Osteoblast (primary cell): Measurements from ENCODE around the gene CLEC1B. TPM values are rescaled to one million over a fixed set of nuclear protein-coding genes. Genes with fewer than 3 reads are reported as not detected.

ENCODE experiments used
- DNase-seq: peaks from one replicate; pipeline ENCODE4 v3.0.0; 2011; ENCODE audit warnings: low spot score, mixed read lengths; ENCODE audit not compliant: insufficient read length; ENCODE audit errors: missing footprints
- H2AFZ ChIP-seq: 2 replicates; pipeline ENCODE4 v1.6.0; 2011; ENCODE audit warnings: mild to moderate bottlenecking, low read length
- H3K27ac ChIP-seq: 2 replicates; pipeline ENCODE4 v1.5.1; 2011; ENCODE audit warnings: mild to moderate bottlenecking, low read depth, low read length, moderate library complexity
- H3K27me3 ChIP-seq: 2 replicates; pipeline ENCODE4 v1.6.0; 2012; ENCODE audit warnings: mild to moderate bottlenecking, control low read depth, inconsistent platforms, low read length, moderate library complexity; ENCODE audit not compliant: insufficient read depth
- H3K36me3 ChIP-seq: 2 replicates; pipeline ENCODE4 v1.5.1; 2011; ENCODE audit warnings: mild to moderate bottlenecking, low read length, control low read depth, moderate library complexity; ENCODE audit not compliant: insufficient read depth
- H3K4me1 ChIP-seq: 2 replicates; pipeline ENCODE4 v1.5.1; 2011; ENCODE audit warnings: mild to moderate bottlenecking, low read length, control low read depth, moderate library complexity; ENCODE audit not compliant: insufficient read depth
- H3K4me2 ChIP-seq: 2 replicates; pipeline ENCODE4 v1.6.0; 2011; ENCODE audit warnings: mild to moderate bottlenecking, low read length; ENCODE audit not compliant: insufficient read depth
- H3K4me3 ChIP-seq: fragments of 200-600 bp; sonication (generic); 3 replicates; pipeline ENCODE4 v1.5.1; 2012; ENCODE audit warnings: mild to moderate bottlenecking, low read length, inconsistent platforms; ENCODE audit not compliant: insufficient read depth
- H3K79me2 ChIP-seq: 2 replicates; pipeline ENCODE4 v1.6.0; 2012; ENCODE audit warnings: mild to moderate bottlenecking, low read length, control low read depth, inconsistent platforms; ENCODE audit not compliant: insufficient read depth
- H3K9me3 ChIP-seq: 2 replicates; pipeline ENCODE4 v1.5.1; 2011; ENCODE audit warnings: low read depth, low read length, control low read depth
- H4K20me1 ChIP-seq: 2 replicates; pipeline ENCODE4 v1.6.0; 2012; ENCODE audit warnings: mild to moderate bottlenecking, low read length, control low read depth; ENCODE audit not compliant: insufficient read depth
- total RNA-seq: library from RNA; depleted of rRNA; stranded (reverse); fragments of >200 nt; gene quantifications from 2 replicates; pipeline ENCODE4 v1.2.3, GENCODE V29; 2012
- TF ChIP-seq, protein P1 (sequence below): IDR thresholded peaks from 2 replicates; pipeline ENCODE4 v1.5.1; 2011; ENCODE audit warnings: mild to moderate bottlenecking, low read depth, low read length, moderate library complexity; ENCODE audit errors: extremely low read depth

The CLEC1B gene
- not detected in 2 replicates for total RNA-seq

DNA sequence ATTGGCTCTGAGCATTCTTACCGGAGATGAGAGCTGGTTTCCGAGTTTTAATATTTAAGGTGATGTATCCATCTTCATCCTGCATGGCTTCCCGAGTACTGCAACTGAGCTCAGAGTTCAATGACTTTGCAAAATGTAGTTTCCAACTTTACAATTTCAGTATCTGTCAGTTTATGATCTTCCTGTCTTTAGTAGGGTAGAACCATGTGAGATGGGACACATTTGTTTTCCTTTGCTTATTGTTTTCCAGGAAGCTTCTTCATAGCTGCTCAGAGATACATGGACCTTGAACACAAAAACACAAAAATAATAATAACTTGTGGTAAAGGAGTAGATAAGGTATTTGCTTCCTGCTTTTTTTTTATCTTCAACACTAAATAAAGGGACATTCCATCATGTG lies at the start of gene CLEC1B:
TSS of gene CLEC1B (minus strand) at position 106 of the 400 bp plus-strand sequence. CDS start at position 85, 21 bp downstream.
- no peaks in the 10 kb centered on the region for H4K20me1 ChIP-seq
- no peaks in the 10 kb centered on the region for H3K27me3 ChIP-seq
- H3K79me2 ChIP-seq, result no peaks in the 10 kb centered on the region
- H3K4me2 ChIP-seq, result no peak within 1 kb of the TSS
- no peaks in the 10 kb centered on the region for H3K4me1 ChIP-seq
- H2AFZ ChIP-seq, result no peak within 1 kb of the TSS
- TF ChIP-seq, protein P1, sequence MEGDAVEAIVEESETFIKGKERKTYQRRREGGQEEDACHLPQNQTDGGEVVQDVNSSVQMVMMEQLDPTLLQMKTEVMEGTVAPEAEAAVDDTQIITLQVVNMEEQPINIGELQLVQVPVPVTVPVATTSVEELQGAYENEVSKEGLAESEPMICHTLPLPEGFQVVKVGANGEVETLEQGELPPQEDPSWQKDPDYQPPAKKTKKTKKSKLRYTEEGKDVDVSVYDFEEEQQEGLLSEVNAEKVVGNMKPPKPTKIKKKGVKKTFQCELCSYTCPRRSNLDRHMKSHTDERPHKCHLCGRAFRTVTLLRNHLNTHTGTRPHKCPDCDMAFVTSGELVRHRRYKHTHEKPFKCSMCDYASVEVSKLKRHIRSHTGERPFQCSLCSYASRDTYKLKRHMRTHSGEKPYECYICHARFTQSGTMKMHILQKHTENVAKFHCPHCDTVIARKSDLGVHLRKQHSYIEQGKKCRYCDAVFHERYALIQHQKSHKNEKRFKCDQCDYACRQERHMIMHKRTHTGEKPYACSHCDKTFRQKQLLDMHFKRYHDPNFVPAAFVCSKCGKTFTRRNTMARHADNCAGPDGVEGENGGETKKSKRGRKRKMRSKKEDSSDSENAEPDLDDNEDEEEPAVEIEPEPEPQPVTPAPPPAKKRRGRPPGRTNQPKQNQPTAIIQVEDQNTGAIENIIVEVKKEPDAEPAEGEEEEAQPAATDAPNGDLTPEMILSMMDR, result no peak
- no peak within 1 kb of the TSS for H3K27ac ChIP-seq
- H3K36me3 ChIP-seq, result no peaks in the 10 kb centered on the region
- H3K9me3 ChIP-seq, result no peaks in the 10 kb centered on the region
- no peak for DNase-seq
- no peak within 1 kb of the TSS for H3K4me3 ChIP-seq

DNA sequence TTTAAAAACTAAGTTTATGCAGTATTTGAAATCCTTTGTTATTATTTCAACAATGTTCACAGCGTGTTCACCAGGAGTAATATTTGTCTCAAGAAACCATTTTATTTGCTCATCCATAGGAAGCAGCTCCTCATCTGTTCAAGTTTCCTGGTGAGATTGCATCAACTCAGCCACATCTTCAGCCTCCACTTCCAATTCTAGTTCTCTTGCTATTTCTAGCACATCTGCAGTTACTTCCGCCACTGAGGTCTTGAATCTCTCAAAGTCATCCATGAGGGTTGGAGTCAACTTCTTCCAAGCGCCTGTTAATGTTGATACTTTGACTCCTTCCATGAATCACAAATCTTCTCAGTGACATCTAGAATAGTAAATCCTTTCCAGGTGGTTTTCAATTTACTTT lies 49.6 kb upstream of the CLEC1B start:
- DNase-seq, result no peak
- no peaks in the 10 kb centered on the region for H3K4me1 ChIP-seq
- H2AFZ ChIP-seq, result no peak overlapping the region
- TF ChIP-seq, protein P1, result no peak
- no peaks in the 10 kb centered on the region for H4K20me1 ChIP-seq
- no peaks in the 10 kb centered on the region for H3K36me3 ChIP-seq
- no peak overlapping the region for H3K27ac ChIP-seq
- H3K4me3 ChIP-seq, result no peak overlapping the region
- no peaks in the 10 kb centered on the region for H3K9me3 ChIP-seq
- no peak overlapping the region for H3K4me2 ChIP-seq
- H3K27me3 ChIP-seq, result no peaks in the 10 kb centered on the region
- no peaks in the 10 kb centered on the region for H3K79me2 ChIP-seq

DNA sequence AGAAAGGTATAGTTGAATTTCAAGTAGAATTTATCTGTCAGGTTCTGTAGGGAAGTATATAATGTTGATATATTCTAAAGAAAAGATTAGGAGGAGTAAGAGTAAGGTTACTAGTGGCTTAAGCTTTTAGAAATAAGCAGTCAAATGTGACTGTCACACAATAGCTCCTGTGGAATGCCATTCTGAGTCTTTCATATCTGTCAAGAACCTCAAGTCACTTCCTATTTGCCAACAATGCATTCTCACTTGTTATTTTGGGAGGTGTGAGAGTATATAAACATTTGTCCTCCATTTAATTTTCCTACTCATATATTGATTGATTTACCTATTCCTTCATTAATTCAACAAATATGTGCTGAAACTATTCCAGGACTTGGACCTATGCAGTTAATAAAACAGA lies 43.2 kb upstream of the CLEC1B start:
- TF ChIP-seq, protein P1, result no peak
- no peak overlapping the region for H3K4me3 ChIP-seq
- H3K27me3 ChIP-seq, result no peaks in the 10 kb centered on the region
- H3K9me3 ChIP-seq, result no peaks in the 10 kb centered on the region
- no peak overlapping the region for H3K27ac ChIP-seq
- no peak overlapping the region for H3K4me2 ChIP-seq
- no peaks in the 10 kb centered on the region for H3K79me2 ChIP-seq
- no peak for DNase-seq
- H2AFZ ChIP-seq, result no peak overlapping the region
- H3K36me3 ChIP-seq, result no peaks in the 10 kb centered on the region
- H3K4me1 ChIP-seq, result no peaks in the 10 kb centered on the region
- H4K20me1 ChIP-seq, result no peaks in the 10 kb centered on the region

DNA sequence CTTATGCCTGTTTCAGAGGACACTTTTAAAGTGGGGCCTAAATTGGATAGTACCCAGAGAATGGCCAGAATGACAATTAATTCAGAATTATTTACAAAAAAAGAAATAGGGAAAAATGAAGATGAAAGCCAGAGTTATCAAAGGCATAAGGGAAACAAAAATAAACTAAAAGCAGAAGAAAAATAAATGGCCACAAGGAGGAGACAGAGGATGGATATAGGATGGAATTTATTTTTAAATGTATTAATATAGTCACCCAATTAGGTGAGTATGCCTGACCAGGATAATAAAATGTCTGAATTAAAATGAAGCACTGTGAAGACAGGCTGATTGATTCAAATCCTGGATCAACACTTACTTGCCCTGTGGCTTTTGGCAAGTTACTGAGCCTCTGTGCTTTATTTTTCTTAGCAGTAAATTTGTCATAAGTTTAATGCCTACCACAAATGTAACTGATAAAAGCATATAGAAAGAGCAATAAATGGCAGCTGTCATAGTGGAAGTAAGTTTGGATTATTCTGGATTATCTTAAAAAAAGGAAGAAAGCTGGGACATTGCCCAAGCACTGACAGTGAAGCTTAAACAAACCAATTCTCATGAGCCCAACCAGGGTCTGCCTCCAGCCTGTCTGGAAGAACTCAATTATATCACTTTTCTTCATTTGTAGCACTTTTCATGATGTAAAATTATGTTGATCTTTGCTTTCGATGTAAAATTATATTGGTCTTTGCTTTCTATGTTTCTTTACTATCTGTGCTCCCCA lies 35.0 kb upstream of the CLEC1B start:
- Histone ChIP-seq H3K9me3 (no peaks in the 10 kb centered on the region), H3K4me2 (no peak overlapping the region), H3K27me3 (no peaks in the 10 kb centered on the region), H3K4me3 (no peak overlapping the region), H3K79me2 (no peaks in the 10 kb centered on the region), H3K36me3 (no peaks in the 10 kb centered on the region), H4K20me1 (no peaks in the 10 kb centered on the region), H3K27ac (no peak overlapping the region), H2AFZ (no peak overlapping the region), H3K4me1 (peaks cover 5% of the 10 kb centered on the region)
- peak; percentile 75 for DNase-seq
- TF ChIP-seq, protein P1, result peak; percentile 47
